Stimulated activated naive CD8-positive, alpha-beta T cell treated with anti-CD3 and anti-CD28 coated beads, Interleukin-15, Interleukin-2, amounts not matched to agents 100 ng/mL and 50 ng/mL, for 24 hours (primary cell): ENCODE measurements around the gene NFKBIZ.
"Not testable (repeated sequence)": the region's sequence is repeated elsewhere in the genome, so short reads cannot be mapped to it uniquely, and the experiment has no call there.

Experiments
- H3K27ac Mint-ChIP-seq: one replicate; pipeline ENCODE4 v1.8.0; 2021; ENCODE audit warnings: mild to moderate bottlenecking, mixed read lengths
- H3K27me3 Mint-ChIP-seq: one replicate; pipeline ENCODE4 v1.8.0; 2021; ENCODE audit warnings: mixed read lengths
- H3K36me3 Mint-ChIP-seq: one replicate; pipeline ENCODE4 v1.8.0; 2021; ENCODE audit warnings: low read depth, mixed read lengths
- H3K4me1 Mint-ChIP-seq: one replicate; pipeline ENCODE4 v1.8.0; 2021; ENCODE audit warnings: low read depth, mixed read lengths
- H3K4me3 Mint-ChIP-seq: one replicate; pipeline ENCODE4 v1.8.0; 2021; ENCODE audit warnings: mild to moderate bottlenecking, mixed read lengths
- H3K9me3 Mint-ChIP-seq: one replicate; pipeline ENCODE4 v1.8.0; 2021; ENCODE audit warnings: mixed read lengths

Gene NFKBIZ

DNA sequence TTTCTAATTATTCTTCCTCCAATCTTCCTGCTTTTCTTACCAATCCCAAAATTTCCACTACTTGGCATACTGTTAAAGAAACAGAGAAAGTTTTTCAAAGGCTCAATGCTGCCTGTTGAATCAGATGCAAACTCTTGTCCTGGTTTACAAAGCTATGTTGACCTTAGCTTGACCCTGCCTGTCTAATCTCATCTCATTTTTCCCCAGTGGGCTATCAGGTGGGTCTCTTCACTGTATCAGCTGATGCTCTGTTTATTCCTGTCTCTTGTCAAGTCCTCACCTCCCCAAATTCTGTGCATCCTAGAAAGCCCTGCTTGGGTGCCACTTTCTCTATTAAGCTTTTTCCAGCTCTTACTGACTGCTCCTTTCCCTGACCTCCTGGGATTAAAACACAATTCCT, 18.2 kb downstream of the NFKBIZ start:
- peaks cover 21% of the 10 kb centered on the region for H3K4me1 Mint-ChIP-seq
- H3K36me3 Mint-ChIP-seq: peaks cover 12% of the 10 kb centered on the region
- no peaks in the 10 kb centered on the region for H3K9me3 Mint-ChIP-seq
- no peak overlapping the region for H3K27ac Mint-ChIP-seq
- no peaks in the 10 kb centered on the region for H3K27me3 Mint-ChIP-seq
- H3K4me3 Mint-ChIP-seq: no peak overlapping the region

DNA sequence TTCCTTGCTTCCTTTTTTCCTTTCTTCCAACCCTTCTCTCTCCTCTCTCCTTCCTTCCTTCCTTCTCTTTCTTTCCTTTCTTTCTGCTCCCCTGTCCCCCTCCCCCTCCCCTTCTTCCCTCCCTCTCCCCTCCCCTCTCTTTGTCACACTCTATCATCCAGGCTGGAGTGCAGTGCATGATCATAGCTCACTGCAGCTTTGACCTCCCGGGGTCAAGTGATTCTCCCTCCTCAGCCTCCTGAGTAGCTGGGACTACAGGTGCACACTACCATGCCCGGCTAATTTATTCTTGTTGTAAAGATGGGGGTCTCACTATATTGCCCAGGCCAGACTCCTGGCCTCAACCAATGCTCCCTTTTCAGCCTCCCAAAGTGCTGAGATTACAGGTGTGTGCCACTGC, 18.7 kb downstream of the NFKBIZ start:
- H3K9me3 Mint-ChIP-seq: no peaks in the 10 kb centered on the region
- H3K4me1 Mint-ChIP-seq: peaks cover 16% of the 10 kb centered on the region
- H3K27me3 Mint-ChIP-seq: no peaks in the 10 kb centered on the region
- no peak overlapping the region for H3K4me3 Mint-ChIP-seq
- H3K27ac Mint-ChIP-seq: no peak overlapping the region
- H3K36me3 Mint-ChIP-seq: peaks cover 7% of the 10 kb centered on the region

DNA sequence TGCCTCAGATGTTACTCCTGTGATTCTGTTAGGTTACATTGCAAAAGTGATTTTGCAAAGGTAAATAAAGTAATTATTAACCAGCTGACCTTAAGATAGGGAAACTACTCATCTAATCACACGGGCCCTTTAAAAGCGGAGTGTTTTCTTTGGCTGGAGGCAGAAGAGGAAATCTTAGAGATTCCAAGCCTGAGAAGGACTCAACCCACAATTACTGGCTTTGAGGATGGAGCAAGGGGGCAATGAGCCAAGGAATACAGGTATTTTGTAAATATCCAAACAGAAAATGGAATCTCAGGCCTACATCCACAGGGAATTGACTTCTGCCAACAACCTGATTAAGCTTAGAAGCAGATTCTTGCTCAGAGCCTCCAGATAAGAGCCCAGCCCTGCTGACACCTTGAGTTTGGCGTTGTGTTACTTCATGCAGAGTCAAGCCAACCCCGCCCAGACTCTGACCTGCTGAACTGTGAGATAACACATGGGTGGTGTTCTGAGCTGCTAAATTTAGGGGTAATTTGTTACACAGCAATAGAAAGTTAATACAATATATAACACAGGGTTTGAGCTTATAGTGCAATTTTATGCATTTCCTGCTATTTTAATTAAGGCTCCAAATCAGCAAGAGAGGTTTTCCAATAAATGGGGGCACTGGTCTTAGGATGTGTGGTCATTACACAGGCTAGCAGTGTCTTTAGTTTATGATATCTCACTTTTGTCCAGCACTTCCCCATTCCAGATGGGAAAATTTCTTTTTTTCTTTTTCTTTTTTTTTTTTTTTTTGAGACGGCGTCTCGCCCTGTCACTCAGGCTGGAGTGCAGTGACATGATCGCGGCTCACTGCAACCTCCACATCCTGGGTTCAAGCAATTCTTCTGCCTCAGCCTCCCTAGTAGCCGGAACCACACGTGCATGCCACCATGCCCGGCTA, 19.5 kb downstream of the NFKBIZ start:
- H3K27ac Mint-ChIP-seq: no peak overlapping the region
- no peaks in the 10 kb centered on the region for H3K9me3 Mint-ChIP-seq
- no peaks in the 10 kb centered on the region for H3K27me3 Mint-ChIP-seq
- H3K36me3 Mint-ChIP-seq: no peaks in the 10 kb centered on the region
- no peak overlapping the region for H3K4me3 Mint-ChIP-seq
- peaks cover 8% of the 10 kb centered on the region for H3K4me1 Mint-ChIP-seq

DNA sequence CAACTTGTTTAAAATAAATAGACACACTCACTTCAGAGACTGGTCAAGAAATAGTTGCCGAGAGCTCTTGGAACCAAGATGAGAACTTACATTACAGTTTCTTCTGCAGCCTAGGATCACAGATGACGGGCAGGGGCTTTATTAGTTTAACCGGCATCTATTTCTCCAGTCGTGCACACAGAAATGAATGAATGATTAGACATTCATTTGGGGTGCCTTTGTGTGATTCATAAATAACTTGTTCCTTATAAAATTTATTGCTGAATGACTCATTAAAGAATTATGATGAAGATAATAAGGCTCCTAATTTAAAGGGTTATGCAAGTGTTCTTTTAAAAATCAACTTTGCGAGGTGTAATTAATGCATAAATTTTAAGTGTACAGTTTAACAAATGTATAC, 20.8 kb downstream of the NFKBIZ start:
- no peak overlapping the region for H3K27ac Mint-ChIP-seq
- H3K27me3 Mint-ChIP-seq: no peaks in the 10 kb centered on the region
- H3K9me3 Mint-ChIP-seq: no peaks in the 10 kb centered on the region
- no peak overlapping the region for H3K4me3 Mint-ChIP-seq
- H3K36me3 Mint-ChIP-seq: no peaks in the 10 kb centered on the region
- peaks cover 4% of the 10 kb centered on the region for H3K4me1 Mint-ChIP-seq

DNA sequence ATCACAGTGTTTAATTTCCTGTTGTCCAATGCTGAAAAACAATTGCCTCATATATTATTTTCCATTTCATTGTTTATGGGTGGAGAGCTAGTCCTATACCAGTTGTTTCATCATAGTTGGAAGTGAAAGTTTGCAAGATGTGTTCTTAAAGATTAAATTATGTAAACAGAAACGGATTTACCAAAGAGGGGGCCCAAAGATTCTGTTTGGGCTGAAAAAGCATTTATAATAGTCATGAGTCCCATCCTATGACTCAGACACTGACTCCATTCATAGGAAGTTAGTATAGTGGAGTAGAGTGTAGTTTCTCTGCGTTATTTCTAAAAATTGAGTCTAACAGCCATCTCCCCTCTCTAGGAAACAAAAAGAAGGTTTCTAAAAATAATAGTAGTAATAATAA, 24.3 kb downstream of the NFKBIZ start:
- H3K27ac Mint-ChIP-seq: no peak overlapping the region
- no peaks in the 10 kb centered on the region for H3K9me3 Mint-ChIP-seq
- no peaks in the 10 kb centered on the region for H3K36me3 Mint-ChIP-seq
- H3K4me3 Mint-ChIP-seq: no peak overlapping the region
- no peaks in the 10 kb centered on the region for H3K4me1 Mint-ChIP-seq
- H3K27me3 Mint-ChIP-seq: no peaks in the 10 kb centered on the region

DNA sequence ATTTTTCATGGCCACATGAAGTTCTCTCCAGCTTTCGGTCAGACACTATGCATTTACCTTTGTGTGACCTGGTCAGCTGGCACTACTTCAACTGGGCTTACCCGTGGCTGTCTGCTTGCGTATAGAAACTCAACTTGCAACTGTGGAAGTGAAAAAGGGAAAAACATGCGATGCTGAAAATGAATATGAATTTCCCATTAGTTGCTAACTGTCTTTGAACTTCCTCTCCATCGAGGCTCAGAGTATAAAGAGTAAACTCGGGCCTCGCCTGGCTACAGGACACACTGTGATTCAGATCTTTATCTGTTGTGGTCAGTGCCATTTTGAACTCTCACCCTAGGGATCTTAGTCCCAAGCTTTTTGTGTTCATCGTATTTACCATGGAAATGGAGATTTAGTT, 26.8 kb downstream of the NFKBIZ start:
- Mint-ChIP-seq H3K36me3 (no peaks in the 10 kb centered on the region), H3K4me3 (no peak overlapping the region), H3K4me1 (no peaks in the 10 kb centered on the region), H3K9me3 (no peaks in the 10 kb centered on the region), H3K27ac (no peak overlapping the region), H3K27me3 (no peaks in the 10 kb centered on the region)

DNA sequence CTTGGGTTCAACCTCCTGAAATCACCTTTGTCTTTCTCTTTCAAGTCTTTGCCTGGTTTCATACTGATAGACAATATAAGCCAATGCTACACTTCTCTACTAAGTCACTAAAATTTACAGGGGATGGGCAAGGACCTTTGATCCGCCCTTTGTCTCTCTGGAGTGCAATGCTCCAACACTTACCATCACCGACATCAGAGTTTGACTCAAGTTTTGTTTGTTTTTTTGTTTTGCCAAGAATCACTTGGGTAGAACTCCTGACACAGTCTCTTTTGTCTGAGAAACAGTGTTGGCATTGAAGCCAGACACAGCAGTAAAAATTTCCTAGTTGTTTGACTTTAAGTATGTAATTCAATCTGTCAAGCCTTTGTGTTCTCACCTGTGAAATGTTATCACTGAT, 29.3 kb downstream of the NFKBIZ start:
- H3K36me3 Mint-ChIP-seq: no peaks in the 10 kb centered on the region
- no peaks in the 10 kb centered on the region for H3K4me1 Mint-ChIP-seq
- no peaks in the 10 kb centered on the region for H3K27me3 Mint-ChIP-seq
- H3K9me3 Mint-ChIP-seq: no peaks in the 10 kb centered on the region
- no peak overlapping the region for H3K27ac Mint-ChIP-seq
- H3K4me3 Mint-ChIP-seq: no peak overlapping the region

DNA sequence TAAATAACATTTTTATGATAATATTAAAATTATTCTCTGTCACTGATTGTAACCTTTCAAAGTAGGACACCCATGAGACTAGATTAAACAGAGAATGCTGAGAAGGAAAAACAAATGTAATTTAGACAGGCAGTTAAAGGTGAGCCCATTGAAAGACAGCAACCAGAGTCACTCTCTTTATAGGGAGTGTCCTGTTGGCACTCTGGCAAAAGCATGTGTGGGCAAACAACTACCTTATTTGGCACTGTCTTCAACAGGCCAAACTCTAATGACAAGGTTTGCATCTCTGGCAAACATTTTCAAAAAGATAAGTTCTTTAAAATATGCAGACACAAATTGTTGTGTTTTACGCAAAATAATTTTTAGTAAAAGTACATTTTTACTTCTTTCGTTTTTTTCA, 29.8 kb downstream of the NFKBIZ start:
- H3K9me3 Mint-ChIP-seq: no peaks in the 10 kb centered on the region
- no peaks in the 10 kb centered on the region for H3K27me3 Mint-ChIP-seq
- no peaks in the 10 kb centered on the region for H3K4me1 Mint-ChIP-seq
- no peak overlapping the region for H3K4me3 Mint-ChIP-seq
- no peaks in the 10 kb centered on the region for H3K36me3 Mint-ChIP-seq
- H3K27ac Mint-ChIP-seq: no peak overlapping the region

DNA sequence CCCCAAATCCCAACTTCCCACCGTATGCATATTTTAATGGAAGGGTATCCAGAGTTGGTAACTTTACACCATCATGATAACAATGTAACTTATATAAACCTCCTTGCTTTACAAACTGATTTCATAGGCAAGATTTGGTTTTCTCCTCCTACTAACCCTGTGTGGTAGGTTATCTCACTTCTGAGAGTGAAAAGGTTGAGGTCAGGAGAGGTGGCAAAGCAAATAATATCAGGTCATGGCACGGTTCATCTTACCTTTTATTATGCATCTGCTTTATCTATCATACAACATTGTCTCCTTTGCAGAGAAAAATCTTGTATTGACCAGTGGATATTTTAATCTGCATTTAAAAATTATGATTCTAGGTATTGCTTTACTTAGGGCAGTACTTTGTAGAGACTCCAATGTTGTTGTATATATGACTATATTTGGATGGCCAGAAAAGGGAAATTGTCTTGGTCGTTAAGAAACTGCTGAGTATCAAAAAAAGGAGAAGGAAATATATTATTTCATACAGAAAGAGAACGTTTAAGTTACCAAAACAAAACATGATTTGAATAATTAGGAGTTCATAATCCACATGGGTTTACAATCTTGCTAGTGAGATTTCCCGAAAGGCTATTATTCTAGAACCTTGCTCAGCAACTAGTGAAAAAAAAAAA, 30.4 kb downstream of the NFKBIZ start:
- Mint-ChIP-seq H3K27ac (no peak overlapping the region), H3K4me3 (no peak overlapping the region), H3K27me3 (no peaks in the 10 kb centered on the region)

DNA sequence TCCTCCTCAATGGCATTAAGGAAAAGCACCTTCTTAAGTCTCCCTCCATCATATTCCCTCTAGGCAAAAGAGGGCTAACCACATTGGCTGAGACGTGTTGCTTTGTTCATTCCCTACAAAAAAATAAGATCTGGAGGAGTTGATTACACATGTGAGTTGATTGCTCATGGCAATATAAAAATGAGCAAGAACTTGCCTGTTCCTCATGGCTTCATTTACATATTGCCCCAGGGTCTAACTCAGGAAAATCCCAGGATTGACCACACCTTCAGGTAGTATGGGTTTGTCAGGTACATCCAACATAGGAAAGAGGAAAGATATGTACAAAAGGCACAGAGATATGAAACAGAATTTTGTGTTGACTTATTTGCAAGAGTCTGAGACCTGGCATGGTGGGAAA, 35.5 kb downstream of the NFKBIZ start:
- Mint-ChIP-seq H3K36me3 (no peaks in the 10 kb centered on the region), H3K9me3 (peaks cover 6% of the 10 kb centered on the region), H3K27me3 (no peaks in the 10 kb centered on the region)

More for the DNA sequence above, 30.4 kb downstream of the NFKBIZ start:
- Mint-ChIP-seq H3K9me3 (peaks cover 2% of the 10 kb centered on the region), H3K36me3 (no peaks in the 10 kb centered on the region), H3K4me1 (no peaks in the 10 kb centered on the region)

DNA sequence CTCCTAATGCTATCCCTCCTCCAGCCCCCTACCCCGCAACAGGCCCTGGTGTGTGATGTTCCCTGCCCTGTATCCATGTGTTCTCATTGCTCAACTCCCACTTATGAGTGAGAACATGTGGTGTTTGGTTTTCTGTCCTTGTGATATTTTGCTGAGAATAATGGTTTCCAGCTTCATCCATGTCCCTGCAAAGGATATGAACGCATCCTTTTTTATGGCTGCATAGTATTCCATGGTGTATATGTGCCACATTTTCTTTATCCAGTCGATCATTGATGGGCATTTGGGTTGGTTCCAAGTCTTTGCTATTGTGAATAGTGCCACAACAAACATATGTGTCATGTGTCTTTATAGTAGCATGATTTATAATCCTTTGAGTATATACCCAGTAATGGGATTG, 36.3 kb downstream of the NFKBIZ start:
- not testable (repeated sequence) for H3K4me3 Mint-ChIP-seq, H3K4me1 Mint-ChIP-seq, H3K36me3 Mint-ChIP-seq, H3K27ac Mint-ChIP-seq, H3K27me3 Mint-ChIP-seq, H3K9me3 Mint-ChIP-seq

More for the DNA sequence above, 35.5 kb downstream of the NFKBIZ start:
- Mint-ChIP-seq H3K4me1 (peaks cover under 1% of the 10 kb centered on the region), H3K27ac (no peak overlapping the region), H3K4me3 (no peak overlapping the region)

DNA sequence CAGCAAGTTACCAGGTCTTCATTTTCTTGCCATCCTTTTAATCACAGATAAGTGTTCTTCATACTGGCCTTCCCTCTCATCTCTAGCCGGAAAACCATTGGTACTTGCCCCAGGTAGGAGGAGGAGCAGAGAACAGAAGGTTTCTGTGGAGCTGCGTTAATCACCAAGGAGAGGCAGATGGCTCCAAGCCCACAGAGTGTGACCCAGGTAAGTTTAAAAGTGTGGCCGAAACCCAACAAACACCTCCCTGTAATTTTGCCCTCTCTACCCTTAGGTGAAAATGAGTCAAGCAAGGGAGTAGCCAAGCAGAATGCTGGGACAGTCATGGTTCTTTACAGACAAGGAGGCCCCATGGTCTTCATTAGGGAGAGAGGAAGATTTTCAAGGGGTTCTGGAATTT, 37.3 kb downstream of the NFKBIZ start:
- Mint-ChIP-seq H3K4me1 (peaks cover 5% of the 10 kb centered on the region), H3K36me3 (no peaks in the 10 kb centered on the region), H3K27me3 (no peaks in the 10 kb centered on the region), H3K4me3 (no peak overlapping the region), H3K27ac (no peak overlapping the region), H3K9me3 (peaks cover 6% of the 10 kb centered on the region)

DNA sequence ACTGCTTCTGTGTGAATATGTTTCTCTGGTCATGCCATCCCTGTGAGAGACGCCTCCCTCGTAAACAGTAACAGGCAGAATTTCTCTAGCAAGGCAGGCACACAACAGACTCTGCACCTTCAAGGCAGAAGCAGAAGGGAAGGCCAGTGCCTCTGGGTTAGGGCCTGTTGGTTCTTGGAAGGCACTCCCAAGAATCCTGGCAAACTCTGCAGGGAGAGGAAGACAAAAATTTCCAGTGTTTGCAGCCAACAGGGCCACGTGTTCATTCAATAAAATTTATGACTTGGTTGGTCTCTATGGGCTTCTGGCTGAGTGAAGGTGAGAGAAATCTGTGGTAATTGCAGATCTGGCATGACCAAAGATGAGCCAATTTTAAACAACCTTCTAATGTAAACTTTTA, 39.3 kb downstream of the NFKBIZ start:
- H3K4me1 Mint-ChIP-seq: peaks cover 5% of the 10 kb centered on the region
- peaks cover 6% of the 10 kb centered on the region for H3K9me3 Mint-ChIP-seq
- H3K4me3 Mint-ChIP-seq: no peak overlapping the region
- no peaks in the 10 kb centered on the region for H3K27me3 Mint-ChIP-seq
- no peaks in the 10 kb centered on the region for H3K36me3 Mint-ChIP-seq
- H3K27ac Mint-ChIP-seq: no peak overlapping the region

DNA sequence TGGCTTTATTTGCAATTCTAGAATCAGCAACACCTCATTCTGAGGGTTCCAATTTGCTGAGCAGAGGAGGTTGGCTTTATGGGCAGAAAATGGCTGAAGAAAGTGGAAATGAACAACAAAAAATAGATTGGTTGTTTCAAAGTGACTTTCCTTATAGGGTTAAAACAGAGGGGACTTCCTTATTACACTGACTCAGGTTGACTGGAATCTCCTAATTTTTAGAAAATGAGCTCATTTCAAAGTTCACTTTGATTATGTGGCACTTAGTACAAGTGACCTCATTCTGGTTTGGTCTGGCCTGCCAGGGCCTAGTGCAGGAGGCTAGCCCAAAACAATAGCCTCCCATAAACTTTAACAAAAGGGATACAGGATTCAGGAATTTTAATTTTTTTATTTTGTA, 41.4 kb downstream of the NFKBIZ start:
- H3K27me3 Mint-ChIP-seq: no peaks in the 10 kb centered on the region

DNA sequence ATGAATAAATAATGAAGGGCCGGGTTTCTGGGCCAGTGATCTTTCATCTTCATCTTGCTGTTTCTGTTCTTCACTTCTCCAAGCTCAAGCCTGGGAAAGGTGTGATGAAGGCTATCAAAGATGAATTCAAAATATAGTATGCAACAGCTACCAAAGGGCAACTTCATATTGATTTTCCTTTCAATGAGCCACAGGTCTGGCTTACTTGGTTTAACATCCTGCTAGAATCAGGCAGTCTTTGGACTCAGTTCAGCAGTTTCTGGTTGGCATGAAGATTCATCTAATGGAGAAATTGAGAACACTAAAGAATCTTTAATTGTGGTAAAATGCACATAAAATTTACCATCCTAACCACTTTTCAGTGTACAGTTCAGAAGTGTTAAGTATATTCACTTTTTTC, 43.3 kb downstream of the NFKBIZ start:
- Mint-ChIP-seq H3K9me3 (peaks cover 14% of the 10 kb centered on the region), H3K4me3 (no peak overlapping the region), H3K4me1 (peaks cover 5% of the 10 kb centered on the region)

More for the DNA sequence above, 41.4 kb downstream of the NFKBIZ start:
- Mint-ChIP-seq H3K27ac (no peak overlapping the region), H3K9me3 (peaks cover 6% of the 10 kb centered on the region), H3K36me3 (no peaks in the 10 kb centered on the region), H3K4me3 (no peak overlapping the region), H3K4me1 (peaks cover 5% of the 10 kb centered on the region)

More for the DNA sequence above, 43.3 kb downstream of the NFKBIZ start:
- no peaks in the 10 kb centered on the region for H3K36me3 Mint-ChIP-seq
- no peaks in the 10 kb centered on the region for H3K27me3 Mint-ChIP-seq
- no peak overlapping the region for H3K27ac Mint-ChIP-seq
